GOT3 (cell line): ENCODE results near the gene BACE2.
"Not testable (repeated sequence)": the region's sequence is repeated elsewhere in the genome, so short reads cannot be mapped to it uniquely, and the experiment has no call there.

ENCODE experiments used
- DNase-seq: peaks from one replicate; lab custom pipeline; 2025; ENCODE audit warnings: mixed read lengths; lab: John Stamatoyannopoulos, UW

BACE2 gene

GRCh38 chr21:41215856-41216408 lies 48.0 kb downstream of the BACE2 start:
- DNase-seq = no peak

- DNase-seq = no peak
These were observed 48.5 kb downstream of the BACE2 start for GRCh38 chr21:41216486-41216885.

GRCh38 chr21:41217671-41218385 lies 49.9 kb downstream of the BACE2 start:
- no peak for DNase-seq

GRCh38 chr21:41219498-41220207 lies 51.7 kb downstream of the BACE2 start:
- no peak for DNase-seq

- DNase-seq = no peak
These were observed 52.3 kb downstream of the BACE2 start for GRCh38 chr21:41220208-41220733.

- no peak for DNase-seq
These were observed 54.5 kb downstream of the BACE2 start for GRCh38 chr21:41222247-41223068.

GRCh38 chr21:41226853-41227252 lies 58.9 kb downstream of the BACE2 start:
- DNase-seq = no peak

- DNase-seq = no peak
These were observed 59.5 kb downstream of the BACE2 start for GRCh38 chr21:41227357-41228005.

- DNase-seq = no peak
These were observed 60.0 kb downstream of the BACE2 start for GRCh38 chr21:41228006-41228370.

GRCh38 chr21:41228492-41228891 lies 60.5 kb downstream of the BACE2 start:
- no peak for DNase-seq

GRCh38 chr21:41228958-41229357 lies 61.0 kb downstream of the BACE2 start:
- no peak for DNase-seq

- no peak for DNase-seq
These were observed 61.7 kb downstream of the BACE2 start for GRCh38 chr21:41229509-41230248.

- DNase-seq = no peak
These were observed 62.5 kb downstream of the BACE2 start for GRCh38 chr21:41230497-41230896.

GRCh38 chr21:41231060-41231459 lies 63.1 kb downstream of the BACE2 start:
- no peak for DNase-seq

- DNase-seq = no peak
These were observed 64.1 kb downstream of the BACE2 start for GRCh38 chr21:41232013-41232412.

GRCh38 chr21:41233916-41234315 lies 66.0 kb downstream of the BACE2 start:
- DNase-seq = no peak

GRCh38 chr21:41234569-41234968 lies 66.6 kb downstream of the BACE2 start:
- DNase-seq = no peak

GRCh38 chr21:41235201-41235600 lies 67.2 kb downstream of the BACE2 start:
- DNase-seq = no peak

GRCh38 chr21:41236352-41236973 lies 68.5 kb downstream of the BACE2 start:
- no peak for DNase-seq

- not testable (repeated sequence) for DNase-seq
These were observed 70.3 kb downstream of the BACE2 start for GRCh38 chr21:41238081-41238796.
